HG02678 (cell line): ENCODE results near the gene WDFY1.
A peak's percentile ranks its signal among the peaks of the same experiment; 100 is the strongest.

Source experiments
- ATAC-seq: cut with Tn5 transposase; IDR thresholded peaks from one replicate; pipeline ENCODE4 v1.9.1; 2021; ENCODE audit warnings: mild to moderate bottlenecking, moderate library complexity; ENCODE audit not compliant: unreplicated experiment

The WDFY1 gene

DNA sequence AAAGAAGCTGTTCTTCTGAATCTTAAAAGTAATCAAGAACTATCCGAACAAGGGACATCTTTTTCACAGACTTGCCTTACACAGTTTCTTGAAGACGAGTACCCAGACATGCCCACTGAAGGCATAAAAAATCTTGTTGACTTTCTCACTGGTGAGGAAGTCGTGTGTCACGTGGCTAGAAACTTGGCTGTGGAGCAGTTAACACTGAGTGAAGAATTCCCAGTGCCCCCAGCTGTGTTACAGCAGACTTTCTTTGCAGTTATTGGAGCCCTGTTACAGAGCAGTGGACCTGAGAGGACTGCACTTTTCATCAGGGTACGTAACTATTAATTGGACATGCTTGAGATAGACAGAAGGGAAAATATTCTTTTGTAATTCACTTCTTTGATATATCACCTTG, 14.6 kb upstream of the WDFY1 start:
- no peak for ATAC-seq

DNA sequence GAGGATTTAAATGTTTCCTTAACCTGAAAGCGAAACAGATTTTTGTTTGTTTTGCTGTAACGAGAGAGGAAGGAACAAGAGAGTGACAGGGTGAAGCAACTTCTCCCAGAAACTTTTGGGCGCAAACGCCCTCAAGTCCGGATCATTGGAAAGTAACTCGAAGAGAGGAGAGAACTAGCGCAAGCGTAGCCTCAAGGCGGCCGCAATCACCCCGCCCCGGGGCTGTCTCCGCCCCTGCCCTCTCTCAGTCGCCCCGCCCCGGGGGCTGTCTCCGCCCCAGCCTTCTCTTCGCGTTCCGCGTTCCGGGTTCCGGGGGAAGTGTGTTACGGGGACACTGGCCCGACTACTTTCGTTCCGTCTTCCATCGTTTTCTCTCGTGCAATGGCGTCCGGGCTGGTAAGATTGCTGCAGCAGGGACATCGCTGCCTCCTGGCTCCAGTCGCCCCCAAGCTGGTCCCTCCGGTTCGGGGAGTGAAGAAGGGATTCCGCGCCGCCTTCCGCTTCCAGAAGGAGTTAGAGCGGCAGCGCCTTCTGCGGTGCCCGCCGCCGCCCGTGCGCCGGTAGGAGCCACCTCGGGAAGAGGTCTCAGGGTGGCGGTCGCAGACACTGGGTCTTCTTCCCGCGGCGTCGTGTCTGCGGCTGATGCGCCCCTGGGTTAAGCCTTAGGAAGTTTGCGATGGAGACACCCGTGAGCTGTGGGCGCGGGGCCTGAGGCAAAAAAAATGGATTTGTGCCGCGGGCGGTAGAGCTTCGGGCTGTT, 12.1 kb upstream of the WDFY1 start, which contains the start of gene MRPL44:
Gene MRPL44, plus strand, starts transcription at position 372 of the 760 bp plus-strand sequence. Its CDS starts 10 bp downstream, at position 382.
- peak; percentile 85 for ATAC-seq

DNA sequence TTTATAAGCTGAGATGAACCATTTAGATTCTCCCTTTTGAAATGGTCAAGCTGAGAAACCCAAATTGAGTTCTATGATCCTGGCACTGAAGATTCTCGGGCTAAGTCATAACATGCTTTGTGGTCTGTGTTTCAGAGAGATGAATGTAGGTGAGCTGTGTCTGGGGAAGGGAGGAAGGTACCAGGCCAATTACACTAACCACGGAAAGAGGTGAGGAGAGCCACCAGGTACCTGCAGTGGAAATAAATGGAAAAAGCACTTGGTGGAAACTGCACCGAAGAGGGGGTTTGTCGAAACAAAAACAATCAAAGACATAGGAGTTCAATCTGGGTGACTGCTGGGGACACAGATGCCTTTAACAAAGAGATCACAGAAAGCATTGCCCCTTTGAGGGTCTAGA, 11.2 kb upstream of the WDFY1 start:
- ATAC-seq = peak; percentile 31

DNA sequence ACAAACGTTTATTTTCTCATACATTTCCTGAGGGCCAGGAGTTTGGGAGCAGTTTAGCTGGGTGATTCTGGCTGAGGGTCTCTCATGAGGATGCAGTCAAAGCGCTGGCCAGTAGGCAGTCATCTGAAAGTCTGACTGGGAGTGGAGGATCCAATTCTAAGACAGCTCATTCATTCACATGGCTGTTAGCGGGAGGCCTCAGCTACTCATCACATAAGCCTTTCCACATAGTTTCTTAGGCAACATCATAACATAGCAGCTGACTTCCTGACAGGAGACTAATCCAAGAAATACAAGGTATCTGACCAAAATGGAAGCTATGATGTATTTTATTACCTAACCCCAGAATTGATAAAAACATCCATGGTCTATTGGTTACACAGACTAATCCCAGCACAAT, 9.3 kb upstream of the WDFY1 start:
- no peak for ATAC-seq

- ATAC-seq = peak; percentile 52
These were observed 7.3 kb upstream of the WDFY1 start for GRCh38 chr2:223952280-223952968.

- ATAC-seq = no peak
These were observed 5.6 kb upstream of the WDFY1 start for GRCh38 chr2:223950448-223951347.

DNA sequence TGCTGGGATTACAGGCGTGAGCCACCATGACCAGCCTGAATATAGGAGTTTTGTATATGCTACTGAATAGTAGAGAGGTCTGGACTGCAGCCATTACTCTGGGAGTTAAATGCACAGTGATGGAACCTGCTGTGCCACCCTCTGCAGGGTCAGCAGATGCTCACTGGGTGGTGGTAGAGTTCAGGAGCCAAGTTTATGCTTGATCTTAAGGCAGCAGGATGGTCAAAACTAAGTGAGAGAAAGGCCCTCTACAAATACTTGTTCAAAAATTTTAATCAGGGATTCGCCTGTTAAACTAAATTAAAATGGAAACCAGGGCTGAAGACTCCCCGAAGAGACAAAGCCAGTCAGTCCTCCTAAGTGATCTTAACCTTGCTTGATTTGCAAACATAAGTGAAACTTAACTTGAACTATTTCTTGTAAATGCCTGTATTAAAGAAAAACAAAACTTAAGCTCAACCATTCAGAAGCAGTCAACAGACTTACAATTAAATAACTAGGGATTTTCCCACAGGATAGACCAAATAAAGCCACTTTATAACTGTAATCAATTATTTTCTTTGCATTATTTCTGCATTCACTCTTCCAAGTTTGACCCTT, 4.2 kb upstream of the WDFY1 start:
- no peak for ATAC-seq

GRCh38 chr2:223947711-223948205, 2.6 kb upstream of the WDFY1 start:
- no peak for ATAC-seq

DNA sequence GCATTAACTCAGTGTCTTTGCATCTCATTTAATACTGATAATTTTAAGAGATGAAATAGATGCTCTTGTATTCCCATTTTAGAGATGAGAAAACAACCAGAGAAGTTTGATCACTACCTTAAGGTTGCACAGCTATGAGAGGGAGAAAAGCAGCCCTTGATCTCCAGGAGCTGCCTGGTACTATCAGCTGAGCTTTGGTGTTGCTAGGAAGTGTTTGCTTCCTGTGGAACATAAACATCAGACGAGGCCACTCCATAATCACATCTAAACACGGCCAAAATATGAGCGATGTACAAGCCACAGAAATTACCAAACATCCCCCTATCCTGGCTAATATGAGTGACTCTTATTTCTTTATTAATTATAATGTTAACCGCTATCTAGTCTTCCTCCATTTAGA, 620 bp upstream of the WDFY1 start:
- ATAC-seq = no peak

DNA sequence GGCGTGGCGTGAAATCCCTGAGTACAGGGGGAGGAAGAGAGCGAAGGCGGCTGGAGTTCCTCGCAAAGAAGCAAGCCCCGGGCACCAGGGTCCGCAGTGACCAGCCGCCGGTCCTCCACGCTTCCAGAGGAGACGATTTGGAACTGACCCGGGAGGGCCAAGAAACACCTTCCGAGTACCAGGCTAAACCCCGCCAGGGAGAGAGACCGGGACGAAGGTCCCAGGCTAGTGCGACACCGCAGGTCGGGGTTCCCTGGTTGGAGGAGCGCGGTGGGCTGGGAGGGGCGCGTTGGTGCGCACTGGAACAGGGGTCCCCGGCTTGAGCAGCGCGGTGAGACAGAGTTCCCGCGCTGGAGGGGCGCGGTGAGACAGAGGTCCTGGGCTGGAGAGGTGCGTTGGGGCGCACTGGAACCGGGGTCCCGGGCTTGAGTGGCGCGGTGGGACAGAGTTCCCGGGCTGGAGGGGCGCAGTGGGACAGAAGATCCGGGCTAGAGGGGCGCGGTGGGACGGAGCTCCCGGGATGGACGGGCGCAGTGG, 901 bp downstream of the WDFY1 start:
- ATAC-seq = no peak

- ATAC-seq = no peak
These were observed 1.6 kb downstream of the WDFY1 start for GRCh38 chr2:223943561-223944008.

DNA sequence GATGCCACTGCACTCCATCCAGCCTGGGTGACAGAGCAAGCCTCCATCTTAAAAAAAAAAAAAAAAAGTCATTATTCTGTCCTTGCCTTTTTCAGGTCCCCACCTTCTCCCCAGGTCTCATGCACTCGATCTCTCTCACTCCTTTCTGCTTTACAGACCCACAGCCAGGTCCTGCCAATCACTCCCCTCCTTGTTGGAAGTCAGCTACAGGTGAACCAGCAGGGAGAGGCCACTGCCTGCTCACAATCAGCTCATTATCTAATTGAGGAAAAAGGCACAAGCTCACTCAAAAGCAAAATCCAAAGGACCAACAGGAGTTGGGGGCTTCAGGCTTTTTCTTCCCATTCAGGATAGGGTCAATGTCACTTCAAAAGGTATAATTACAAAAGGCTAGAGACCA, 2.0 kb downstream of the WDFY1 start:
- ATAC-seq = no peak

DNA sequence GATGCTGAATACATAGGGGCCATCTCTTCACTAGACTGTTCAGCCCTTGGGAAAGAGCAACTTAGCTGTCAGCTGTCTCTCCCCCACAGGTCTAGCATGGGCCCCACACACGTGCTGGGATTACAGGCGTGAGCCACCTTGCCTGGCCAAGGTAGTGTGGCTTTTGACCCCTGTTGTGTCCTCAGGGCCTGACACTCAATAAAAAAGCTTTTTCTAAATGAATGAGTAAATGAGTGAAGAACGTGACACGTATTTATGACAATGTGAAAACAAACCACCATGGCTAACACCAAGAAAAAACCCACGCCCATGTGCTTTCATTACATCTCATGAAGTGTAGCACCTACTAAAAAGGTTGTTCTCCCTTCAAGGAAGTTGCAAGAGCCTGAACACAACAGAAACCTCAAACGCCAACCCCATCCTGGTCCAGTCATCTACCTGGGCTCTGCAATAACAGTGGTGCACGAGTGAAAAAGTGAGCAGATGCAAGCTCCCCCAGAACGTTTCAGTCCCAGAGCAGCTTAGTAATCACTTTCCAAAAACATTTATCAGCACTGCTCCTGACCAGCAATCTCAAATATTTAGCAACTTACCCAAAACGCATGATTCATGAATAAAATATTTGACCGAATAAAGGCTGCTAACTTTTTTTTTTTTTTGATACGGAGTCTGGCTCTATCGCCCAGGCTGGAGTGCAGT, 3.4 kb downstream of the WDFY1 start:
- peak; percentile 40 for ATAC-seq

DNA sequence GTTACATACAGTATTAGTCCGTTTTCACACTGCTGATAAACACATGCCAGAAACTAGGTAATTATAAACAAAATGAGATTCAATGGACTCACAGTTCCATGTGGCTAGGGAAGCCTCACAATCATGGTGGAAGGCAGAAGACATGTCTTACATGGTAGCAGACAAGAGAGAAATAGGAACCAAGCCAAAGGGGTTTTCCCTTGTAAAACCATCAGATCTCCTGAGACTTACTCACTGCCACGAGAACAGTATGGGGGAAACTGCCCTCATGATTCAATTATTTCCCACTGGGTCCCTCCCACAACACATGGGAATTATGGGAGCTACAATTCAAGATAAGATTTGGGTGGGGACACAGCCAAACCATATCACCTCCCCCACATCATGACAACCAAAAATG, 5.7 kb downstream of the WDFY1 start:
- peak; percentile 30 for ATAC-seq

DNA sequence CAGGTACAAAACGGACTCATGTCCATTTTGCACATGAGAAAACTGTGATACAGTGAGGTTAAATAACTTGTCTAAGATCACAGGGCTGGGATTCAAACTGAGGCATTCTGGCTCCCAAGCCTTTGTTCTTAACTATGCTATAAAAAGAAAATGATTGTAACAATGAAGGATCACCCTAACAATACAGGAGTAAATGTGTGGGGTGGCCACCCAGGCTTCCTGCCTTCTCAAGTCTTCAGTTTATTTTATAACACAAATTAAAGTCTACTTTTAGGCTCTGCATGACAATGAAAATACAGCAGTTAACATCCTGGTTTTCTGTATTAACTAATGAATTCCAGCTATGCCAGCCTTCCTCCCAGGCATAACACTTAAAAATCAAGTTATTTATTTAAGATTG, 7.6 kb downstream of the WDFY1 start:
- no peak for ATAC-seq

DNA sequence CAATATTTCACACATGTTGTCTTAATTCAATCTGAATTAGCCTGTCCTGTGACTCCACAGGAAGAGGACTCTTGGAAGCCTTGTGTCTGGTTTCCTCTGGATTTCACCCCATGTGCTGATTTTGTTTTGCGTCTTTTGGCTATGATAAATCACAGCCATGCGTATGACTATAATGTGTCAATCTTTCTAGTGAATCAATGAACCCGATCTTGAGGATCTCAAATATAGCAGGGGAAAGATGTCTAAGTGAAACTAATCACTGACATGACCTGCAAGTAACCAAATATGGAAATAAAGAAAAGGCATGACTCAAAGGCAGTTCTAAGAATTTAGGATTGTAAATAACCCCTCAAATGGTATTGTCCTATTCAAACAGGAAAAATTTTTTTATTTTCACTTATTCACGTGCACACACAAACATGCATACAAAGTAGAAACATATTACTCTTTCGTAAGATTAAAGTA, 8.2 kb downstream of the WDFY1 start:
- ATAC-seq = no peak

DNA sequence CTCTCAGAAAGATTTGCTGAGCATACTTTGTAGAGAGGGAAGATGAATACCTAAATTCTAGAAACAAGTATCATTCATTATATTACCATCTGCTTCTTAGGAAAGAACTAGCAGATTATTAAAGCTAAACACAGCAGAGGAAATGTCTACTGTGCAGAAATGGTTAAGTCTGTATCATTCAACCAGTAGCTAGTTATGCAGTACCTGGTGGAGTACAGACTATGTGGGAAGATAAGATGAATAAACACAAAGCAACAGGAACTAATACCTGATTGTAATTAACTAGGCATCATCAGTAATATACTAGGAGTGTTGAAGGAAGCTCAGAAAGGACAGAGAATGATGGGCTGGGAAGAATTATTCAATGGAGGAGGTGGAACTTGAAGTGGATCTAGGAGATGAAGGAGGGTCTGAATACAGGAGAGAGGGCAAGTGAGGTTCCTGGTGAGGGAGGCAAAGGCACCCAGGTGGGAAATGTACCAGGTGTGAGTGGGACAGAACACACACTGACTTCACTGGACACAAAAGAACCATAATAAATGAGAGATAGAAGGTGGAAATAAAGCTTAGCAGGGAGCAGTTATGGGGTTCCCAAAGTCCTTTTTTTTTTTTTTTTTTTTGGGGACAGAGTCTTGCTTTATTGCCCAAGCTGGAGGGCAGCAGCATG, 9.5 kb downstream of the WDFY1 start:
- no peak for ATAC-seq

- ATAC-seq = no peak
These were observed 10.3 kb downstream of the WDFY1 start for GRCh38 chr2:223934870-223935269.
